ENCODE data around the gene HCFC2.

GRCh38 chr12:104130760-104131159 lies 66.4 kb downstream of the HCFC2 start:
- TF ChIP-seq EZH2 (IDR thresholded peaks at IDR 0.05; ENCODE audit: insufficient read depth, poor library complexity, severe bottlenecking) (no peak), EZH2phosphoT487 (IDR thresholded peaks at IDR 0.05; ENCODE audit: insufficient read depth, low read depth) (no peak)

All from GM23248 (cell line).